Prostate gland (tissue), 2 donors: ENCODE measurements around the gene LETMD1.

Experiments used
- POLR2A ChIP-seq: fragments of 450-650 bp; IDR thresholded peaks from one replicate; pipeline ENCODE4 v1.6.1; 2016; ENCODE audit warnings: antibody characterized with exemption, mild to moderate bottlenecking
- POLR2AphosphoS5 ChIP-seq: sonication (generic); formaldehyde crosslinking; IDR thresholded peaks from one replicate; pipeline ENCODE4 v1.6.1; 2017; ENCODE audit warnings: antibody characterized with exemption
- TF ChIP-seq, protein P1 (sequence below), 4 experiments: fragments of 200-600 bp in 2 of 4; fragments of 450-650 bp in 2 of 4; sonication (generic) in 2 of 4; IDR thresholded peaks; 1 replicate in 3 of 4; 2 replicates in 1 of 4; pipeline ENCODE4 v1.5.1; 2016 to 2019; ENCODE audit warnings: antibody characterized with exemption in 4 of 4, mild to moderate bottlenecking in 2 of 4, moderate library complexity in 2 of 4

DNA sequence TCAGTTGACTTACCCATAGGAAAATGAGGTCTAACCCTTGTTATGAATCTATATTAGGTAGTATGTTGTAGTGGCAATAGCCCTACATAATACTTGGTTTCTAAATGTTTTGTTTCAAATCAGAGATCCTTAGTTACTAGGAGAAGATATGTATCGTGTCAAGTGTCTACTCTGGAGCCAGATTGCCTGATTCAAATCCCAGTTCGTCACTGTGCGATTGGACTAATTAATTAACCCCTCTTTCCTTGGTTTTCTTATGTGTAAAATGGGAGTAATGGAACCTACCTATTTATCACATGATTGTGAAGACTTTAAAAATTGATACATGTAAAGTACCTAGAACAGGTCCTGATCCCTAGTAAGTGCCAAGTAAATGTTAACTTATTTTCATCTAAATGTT lies 1.4 kb downstream of the LETMD1 start:
- TF ChIP-seq POLR2AphosphoS5 (no peak), POLR2A (no peak)
- TF ChIP-seq, protein P1, sequence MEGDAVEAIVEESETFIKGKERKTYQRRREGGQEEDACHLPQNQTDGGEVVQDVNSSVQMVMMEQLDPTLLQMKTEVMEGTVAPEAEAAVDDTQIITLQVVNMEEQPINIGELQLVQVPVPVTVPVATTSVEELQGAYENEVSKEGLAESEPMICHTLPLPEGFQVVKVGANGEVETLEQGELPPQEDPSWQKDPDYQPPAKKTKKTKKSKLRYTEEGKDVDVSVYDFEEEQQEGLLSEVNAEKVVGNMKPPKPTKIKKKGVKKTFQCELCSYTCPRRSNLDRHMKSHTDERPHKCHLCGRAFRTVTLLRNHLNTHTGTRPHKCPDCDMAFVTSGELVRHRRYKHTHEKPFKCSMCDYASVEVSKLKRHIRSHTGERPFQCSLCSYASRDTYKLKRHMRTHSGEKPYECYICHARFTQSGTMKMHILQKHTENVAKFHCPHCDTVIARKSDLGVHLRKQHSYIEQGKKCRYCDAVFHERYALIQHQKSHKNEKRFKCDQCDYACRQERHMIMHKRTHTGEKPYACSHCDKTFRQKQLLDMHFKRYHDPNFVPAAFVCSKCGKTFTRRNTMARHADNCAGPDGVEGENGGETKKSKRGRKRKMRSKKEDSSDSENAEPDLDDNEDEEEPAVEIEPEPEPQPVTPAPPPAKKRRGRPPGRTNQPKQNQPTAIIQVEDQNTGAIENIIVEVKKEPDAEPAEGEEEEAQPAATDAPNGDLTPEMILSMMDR (IDR thresholded peaks at IDR 0.05), result no peak
